ENCODE data around the gene FNIP1. TPM values are rescaled to one million over a fixed set of nuclear protein-coding genes. Genes with fewer than 3 reads are reported as not detected.
A peak's percentile ranks its signal among the peaks of the same experiment; 100 is the strongest.

FNIP1 gene
- total and polyA plus RNA-seq, 9 of the 15 experiments (the other 6 are each of a cell fraction or from before 2014, with no cell fraction given) = 5.0 to 32.8 (median 18.4) TPM

- TF ChIP-seq ZNF140 (CRISPR knock-in tag; IDR thresholded peaks at IDR 0.05) (0 out of 2 replicates have a peak, but pooled peaks have one; percentile 44), BDP1 (IDR thresholded peaks at IDR 0.05; ENCODE audit: insufficient read depth, insufficient read length) (no peak), PHF8 (IDR thresholded peaks at IDR 0.05; ENCODE audit: borderline replicate concordance, low read length) (peak; percentile 50; the same call in 1 of the 2 replicates), SMARCC2 (IDR thresholded peaks at IDR 0.05; ENCODE audit: low read depth) (peak; percentile 48; the same call in 1 of the 2 replicates), ZNF212 (CRISPR knock-in tag; IDR thresholded peaks at IDR 0.05) (0 out of 2 replicates have a peak, but pooled peaks have one; percentile 80), SMARCE1 (IDR thresholded peaks at IDR 0.05) (0 out of 2 replicates have a peak, but pooled peaks have one; percentile 41), PKNOX1 (IDR thresholded peaks at IDR 0.05) (peak; percentile 41), FUS (optimal IDR thresholded peaks at IDR 0.05; ENCODE audit: low read depth, low read length) (no peak), MAFK (IDR thresholded peaks at IDR 0.05; ENCODE audit: low read length) (no peak), FOXJ2 (tag; IDR thresholded peaks at IDR 0.05) (peak; percentile 45), CHD1 (IDR thresholded peaks at IDR 0.05; ENCODE audit: low read length) (peak; percentile 93), RB1 (IDR thresholded peaks at IDR 0.05; ENCODE audit: low read depth) (peak; percentile 60; the same call in 1 of the 2 replicates), DMBX1 (CRISPR knock-in tag; IDR thresholded peaks at IDR 0.05; ENCODE audit: borderline replicate concordance) (peak; percentile 60; the same call in 1 of the 2 replicates), TAF1 (IDR thresholded peaks at IDR 0.05; ENCODE audit: control insufficient read depth, extremely low read depth, insufficient read depth, low read length, severe bottlenecking) (peak; percentile 32), ZNF449 (CRISPR knock-in tag; IDR thresholded peaks at IDR 0.05) (peak; percentile 66; the same call in 1 of the 2 replicates), MEIS2 (IDR thresholded peaks at IDR 0.05; ENCODE audit: partially characterized antibody) (peak; percentile 58), FOSL1 (tag; conservative IDR thresholded peaks at IDR 0.05) (peak; percentile 10; the same call in 1 of the 2 replicates), MTA3 (IDR thresholded peaks at IDR 0.05; ENCODE audit: borderline replicate concordance) (0 out of 2 replicates have a peak, but pooled peaks have one; percentile 19), TCF3 (CRISPR knock-in tag; IDR thresholded peaks at IDR 0.05) (0 out of 2 replicates have a peak, but pooled peaks have one; percentile 1), ZSCAN32 (CRISPR knock-in tag; IDR thresholded peaks at IDR 0.05) (peak; percentile 77), POLR2H (tag; IDR thresholded peaks at IDR 0.05; ENCODE audit: low read depth) (peak; percentile 77; the same call in 1 of the 2 replicates)
- TF ChIP-seq, protein P1, sequence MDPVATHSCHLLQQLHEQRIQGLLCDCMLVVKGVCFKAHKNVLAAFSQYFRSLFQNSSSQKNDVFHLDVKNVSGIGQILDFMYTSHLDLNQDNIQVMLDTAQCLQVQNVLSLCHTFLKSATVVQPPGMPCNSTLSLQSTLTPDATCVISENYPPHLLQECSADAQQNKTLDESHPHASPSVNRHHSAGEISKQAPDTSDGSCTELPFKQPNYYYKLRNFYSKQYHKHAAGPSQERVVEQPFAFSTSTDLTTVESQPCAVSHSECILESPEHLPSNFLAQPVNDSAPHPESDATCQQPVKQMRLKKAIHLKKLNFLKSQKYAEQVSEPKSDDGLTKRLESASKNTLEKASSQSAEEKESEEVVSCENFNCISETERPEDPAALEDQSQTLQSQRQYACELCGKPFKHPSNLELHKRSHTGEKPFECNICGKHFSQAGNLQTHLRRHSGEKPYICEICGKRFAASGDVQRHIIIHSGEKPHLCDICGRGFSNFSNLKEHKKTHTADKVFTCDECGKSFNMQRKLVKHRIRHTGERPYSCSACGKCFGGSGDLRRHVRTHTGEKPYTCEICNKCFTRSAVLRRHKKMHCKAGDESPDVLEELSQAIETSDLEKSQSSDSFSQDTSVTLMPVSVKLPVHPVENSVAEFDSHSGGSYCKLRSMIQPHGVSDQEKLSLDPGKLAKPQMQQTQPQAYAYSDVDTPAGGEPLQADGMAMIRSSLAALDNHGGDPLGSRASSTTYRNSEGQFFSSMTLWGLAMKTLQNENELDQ (CRISPR knock-in tag; IDR thresholded peaks at IDR 0.05; ENCODE audit: borderline replicate concordance) = 0 out of 2 replicates have a peak, but pooled peaks have one; percentile 16
These were observed 160.9 kb downstream of the FNIP1 start (continued) for GRCh38 chr5:131635684-131636572.

Measured in K562 (cell line).